HG03571 (cell line): Measurements from ENCODE around the gene HOXC5.

Experiments
- ATAC-seq: cut with Tn5 transposase; IDR thresholded peaks from one replicate; pipeline ENCODE4 v1.9.1; 2021; ENCODE audit not compliant: unreplicated experiment

The HOXC5 gene

DNA sequence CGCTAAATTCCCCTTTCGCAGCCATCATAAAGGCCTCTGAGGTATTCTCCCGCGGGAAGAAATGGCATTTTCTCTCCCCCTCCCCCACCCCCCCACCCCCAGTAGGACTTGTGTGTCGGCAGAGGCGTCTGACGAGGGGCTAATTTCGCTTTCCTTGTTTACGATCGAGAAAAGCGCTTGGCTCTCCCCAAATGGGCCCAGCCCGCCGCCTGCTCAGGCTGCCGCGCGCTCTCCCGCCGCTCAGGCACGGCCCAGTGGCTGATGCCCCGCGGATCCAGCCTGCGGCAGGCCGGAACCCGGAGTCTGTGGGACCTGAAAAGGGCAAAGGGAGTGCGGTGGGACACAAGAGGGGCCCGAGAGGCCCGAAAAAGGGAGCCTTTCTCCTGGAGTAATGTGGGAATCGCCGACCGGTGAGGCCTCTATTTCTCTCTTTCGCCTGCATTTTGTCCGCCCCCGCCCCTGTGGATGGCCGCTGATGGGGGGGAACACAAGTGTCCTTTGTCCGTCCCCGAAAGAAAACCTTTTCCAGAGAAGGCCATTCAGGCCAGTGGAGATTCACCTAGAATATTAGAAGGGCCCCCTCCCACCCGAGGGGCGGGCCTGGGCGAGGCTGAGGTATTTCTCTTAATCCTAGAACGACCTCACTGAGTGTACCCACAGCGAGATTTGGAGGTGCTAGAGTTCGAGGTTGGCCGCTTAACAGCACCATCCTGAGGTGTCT is 13.6 kb upstream of the HOXC5 start:
- ATAC-seq = no peak

DNA sequence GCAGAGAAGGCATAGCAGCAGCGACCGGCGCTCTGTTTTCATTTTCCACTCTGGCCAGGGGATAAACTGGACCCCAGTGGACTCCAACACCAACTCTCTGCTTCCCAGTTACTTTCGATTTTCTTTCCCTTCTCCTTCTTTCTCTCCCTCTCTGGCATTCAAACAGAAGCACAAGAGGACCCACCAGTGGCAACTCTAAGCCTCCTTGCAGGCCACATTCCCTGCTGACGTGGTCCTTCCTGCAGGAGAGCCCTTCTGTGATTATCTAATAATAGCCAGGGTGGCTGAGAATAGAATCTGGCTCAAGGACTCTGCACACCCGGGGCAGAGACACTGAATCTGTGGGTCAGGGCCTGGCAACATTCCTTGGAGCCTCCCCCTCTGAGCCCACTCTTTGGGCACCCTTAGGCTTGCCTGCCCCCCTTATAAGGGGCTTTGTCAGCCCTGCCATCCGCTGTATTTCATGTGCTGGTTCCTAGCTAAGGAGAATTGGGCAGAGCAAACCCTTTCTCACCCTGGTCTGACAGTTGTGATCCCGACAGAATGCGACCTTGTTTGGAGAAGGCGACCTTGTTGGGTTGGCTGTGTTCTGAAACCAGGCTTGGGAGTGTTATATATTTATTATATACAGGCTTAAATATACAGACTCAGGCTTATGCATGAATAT is 12.8 kb upstream of the HOXC5 start:
- no peak for ATAC-seq

DNA sequence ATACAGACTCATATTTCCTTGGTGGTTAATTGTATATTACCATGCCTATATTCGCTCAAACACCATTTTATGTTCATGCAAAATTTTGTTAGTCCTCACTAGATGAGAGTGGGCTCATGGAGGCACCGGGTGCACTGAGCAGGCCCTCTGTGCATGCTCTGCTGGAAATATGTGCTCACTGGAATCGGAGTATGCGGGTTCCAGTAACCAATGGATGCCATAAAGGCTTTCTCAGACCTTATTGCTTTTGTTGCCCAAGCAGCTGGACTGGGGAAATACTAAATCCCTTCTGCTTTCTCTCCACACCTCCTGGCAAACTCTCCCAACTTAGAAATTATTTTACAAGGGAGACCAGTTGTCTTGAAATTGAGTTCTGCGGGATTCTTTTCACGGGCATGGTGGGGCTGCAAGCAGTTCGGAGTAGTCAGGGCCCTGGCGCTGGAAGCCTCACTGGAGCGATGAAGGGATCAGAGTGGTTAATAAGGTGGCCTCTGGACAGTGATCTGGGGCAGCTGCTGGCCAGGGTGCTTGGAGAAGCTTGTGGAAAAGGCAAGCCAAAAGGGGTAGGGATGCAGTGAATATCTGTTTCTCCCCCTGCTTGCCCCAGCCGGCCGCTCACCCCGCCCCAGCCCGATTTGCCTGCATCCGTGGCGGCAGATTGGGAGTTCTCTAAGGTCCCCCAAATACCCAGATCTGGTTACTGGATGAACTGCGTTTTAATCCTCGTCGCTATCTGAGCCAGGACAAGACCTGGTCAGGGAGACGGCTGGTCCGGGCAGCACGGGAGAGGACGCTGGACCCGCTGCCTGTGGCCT is 12.1 kb upstream of the HOXC5 start:
- no peak for ATAC-seq

DNA sequence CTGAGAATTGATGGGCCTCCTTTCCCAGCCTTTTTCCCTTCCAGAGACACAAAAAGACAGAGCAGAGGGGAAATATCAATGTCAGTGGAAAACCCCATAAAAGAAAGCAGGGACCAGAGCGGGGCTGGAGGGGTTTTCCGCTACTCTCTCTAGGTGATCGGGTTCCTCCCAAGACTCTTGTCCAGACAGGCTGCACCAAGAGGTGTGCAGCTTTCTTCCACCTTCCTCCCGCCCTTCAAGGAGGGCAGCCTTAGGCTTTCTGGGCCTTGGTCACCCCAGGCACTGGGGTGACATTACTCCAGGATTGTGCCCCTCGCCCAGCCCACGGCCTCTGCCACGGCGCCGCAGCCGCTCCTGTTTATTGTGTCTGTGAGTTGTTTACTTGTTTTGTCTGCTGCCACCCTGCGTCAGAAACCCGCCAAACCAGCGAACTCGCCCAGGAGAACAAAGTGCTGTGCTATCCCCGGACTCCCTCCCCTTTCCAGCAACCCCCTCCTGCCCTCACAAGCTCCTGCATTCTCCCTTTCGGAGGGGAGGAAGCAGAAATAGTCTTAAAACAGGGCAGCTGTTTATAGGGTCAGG is 11.3 kb upstream of the HOXC5 start:
- ATAC-seq = no peak

DNA sequence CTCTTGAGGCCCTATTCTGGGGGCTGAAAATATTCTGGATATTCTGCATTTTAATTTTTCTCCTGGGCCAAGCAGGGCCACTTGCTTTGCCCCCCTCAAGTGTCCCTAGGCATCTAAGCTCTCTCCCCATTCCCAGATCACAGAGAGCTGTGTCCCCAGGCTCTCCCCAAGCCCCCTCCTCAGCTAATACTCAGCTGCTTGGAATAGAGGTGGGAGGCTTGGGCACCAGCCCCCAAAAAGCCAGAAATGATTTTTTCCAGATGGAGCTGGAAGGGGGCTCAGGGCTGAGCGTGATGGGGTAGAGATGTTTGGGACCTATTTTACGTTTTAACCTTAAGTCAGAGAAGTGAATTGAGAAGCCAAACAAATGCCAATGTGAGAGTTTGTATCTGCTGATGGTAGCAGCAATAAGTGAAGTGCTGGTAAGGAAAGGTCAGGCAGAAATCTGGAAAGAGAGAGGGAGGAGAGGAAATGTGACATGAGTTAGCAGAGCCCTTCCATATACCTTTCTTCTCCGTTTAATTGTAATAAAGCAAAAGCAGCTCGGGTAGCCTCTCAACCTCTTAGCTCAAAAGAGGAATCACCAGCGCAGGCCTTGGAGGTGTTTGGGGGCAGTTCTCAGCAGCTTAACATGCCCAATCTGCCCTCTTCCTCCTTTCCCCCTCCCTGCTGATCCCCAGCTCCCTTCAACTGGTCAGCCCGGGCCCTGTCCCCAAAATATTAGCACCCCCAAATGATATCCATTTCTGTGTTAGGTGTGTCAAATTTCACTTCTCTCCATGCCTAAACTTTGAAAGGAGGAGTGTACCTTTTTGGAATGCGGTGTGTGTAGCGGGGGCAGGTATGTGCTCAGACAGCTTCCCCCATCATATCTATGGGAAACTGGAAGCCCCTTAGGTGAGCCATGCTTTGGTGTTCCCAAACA is 9.6 kb upstream of the HOXC5 start:
- no peak for ATAC-seq

DNA sequence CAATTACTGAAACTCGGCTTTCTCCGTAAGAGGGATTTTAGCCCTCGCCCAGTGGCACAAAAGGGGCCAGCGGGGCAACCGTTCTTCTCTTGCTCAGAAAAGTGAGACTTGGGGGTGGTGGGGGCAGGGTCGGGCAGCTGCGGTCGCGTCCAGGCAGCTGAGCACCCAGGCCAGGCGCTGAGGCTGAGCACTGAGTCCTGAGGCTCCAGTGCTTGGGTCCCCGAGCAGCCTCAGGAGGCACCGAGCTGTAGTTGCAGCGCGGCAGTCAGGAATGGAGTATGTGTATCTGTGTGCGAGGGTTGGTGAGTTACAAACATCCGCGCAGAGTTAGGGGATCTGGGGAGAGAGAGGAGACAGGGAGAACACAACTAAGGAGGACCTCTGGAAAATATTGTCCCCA is 8.7 kb upstream of the HOXC5 start:
- no peak for ATAC-seq

DNA sequence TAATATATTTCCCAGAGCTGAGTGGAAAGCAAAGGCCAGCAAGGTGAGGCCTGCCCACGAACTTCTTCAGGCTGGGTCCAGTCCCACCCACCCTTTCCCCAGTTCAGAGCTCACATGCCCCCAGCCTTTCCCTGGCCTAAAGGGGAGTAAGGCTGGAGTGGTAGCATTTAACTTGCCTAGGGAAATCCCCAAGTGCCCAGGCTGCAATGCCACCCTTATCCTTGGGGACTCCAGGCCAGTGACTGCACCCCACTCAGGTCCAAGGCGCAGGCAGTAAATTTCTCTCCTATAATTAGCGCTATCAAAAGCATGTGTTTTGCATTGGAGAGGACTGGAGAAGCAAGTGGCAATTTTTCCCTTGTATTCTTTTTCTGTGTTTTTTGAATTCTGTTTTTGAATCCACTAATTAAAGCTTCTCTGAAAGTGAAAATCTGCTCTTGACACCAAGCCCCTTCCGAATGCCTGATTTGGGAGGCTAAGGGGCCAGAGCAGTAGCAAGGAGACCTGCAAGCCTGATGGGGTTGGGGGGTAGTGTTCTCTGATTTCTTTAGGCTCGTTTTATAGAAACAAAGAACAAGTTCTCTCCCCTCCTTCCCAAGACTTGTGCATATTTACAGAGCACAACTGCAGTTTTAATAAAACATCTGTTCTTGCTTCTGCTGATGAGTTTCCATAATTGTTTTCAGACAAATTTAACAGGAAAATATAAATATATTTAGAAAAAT is 8.1 kb upstream of the HOXC5 start:
- ATAC-seq = no peak

DNA sequence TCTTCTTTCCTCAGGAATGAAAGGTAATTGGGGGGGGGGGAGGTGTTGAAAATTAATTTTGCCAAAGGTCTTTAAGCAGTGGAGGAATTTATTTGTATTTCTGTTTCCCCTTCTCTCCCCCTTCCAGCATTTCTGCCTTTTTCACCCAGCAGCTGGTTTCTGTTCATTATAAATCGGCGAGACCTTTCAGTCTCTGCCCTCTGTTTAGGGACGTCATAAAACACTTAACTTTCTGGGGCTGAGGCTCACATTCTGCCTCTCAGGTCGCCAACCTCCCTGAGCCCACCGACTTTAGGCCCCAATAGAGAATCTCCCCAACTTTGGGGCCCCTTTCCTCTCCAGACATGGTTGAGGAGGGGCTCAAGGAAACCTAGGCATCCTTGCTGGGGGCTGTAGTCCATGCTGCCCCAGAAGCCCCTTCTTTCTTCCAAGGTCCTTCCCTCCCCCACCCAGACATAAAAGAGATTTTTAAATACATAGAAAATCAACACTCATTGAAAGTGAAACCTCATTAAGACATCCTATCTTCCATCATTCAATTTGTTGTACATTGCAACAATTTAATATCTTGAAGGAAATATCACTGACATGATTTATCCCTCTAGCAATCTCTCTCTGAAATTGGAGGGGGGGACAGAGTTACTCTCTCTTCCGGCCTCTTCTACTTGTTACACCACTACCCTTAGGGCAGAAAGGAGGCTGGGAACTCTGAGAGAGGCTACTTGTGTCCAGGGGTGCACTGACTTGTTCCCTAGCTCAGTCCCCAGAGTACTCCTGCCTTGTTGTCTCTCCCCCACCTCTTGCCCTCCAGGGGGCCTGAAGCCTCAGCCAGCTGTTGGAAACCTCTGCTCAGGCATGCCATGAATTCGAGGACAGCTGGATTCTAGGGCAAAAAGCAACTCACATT is 7.1 kb upstream of the HOXC5 start:
- ATAC-seq = no peak

DNA sequence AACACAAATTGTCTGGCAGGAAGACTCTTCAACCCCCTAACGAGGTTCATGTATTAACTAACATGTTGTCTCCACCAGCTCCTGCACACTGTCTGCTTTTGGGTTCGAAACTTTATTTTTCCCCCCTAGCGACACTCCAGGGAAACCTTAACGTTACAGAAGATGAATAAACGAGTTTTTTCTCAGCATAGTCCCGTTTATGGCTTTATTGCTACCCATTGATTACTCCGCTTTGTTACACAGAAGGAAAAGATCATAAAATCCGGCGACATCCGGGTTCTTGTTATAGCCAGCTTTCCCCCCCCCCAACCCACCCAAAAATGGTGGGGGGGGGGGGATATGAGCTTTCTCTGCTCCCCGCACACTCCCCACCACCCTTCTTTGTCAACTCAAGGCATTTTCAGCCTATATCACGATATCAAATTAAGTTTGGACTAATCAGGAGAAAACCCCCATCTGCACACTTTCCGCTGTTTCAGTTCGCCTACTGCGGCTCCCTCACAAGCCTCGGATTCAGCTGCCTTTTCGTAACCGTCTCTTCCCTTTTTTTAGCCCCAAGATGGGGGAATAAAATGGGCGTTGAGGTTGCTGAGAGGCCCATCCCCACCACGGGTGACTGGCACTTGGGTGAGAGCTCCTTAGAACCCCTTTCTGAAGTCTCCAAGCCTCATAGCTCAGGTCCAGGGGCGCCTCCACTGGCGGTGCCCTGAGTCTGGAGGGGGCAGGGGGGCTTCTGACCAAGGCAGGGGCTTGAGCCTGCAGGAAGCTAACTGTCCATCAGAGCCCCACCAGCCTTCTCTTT is 6.0 kb upstream of the HOXC5 start:
- ATAC-seq = no peak

DNA sequence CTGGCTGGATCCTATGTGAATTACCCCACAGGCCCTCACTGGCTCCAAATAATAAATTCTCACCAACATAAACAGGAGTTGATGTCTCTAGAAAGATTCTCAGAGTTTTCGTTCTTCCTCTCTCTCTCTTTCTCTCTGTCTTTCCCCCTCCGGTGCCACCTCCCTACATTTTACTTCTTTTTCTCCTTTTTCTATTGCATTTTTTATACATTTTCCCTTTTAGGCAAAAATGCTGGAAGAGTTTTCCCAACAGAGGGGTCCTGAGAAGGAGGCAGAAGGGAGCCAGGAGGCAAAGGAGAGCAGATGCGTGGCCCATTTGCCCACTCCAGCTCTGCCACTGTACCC is 5.4 kb upstream of the HOXC5 start:
- no peak for ATAC-seq

DNA sequence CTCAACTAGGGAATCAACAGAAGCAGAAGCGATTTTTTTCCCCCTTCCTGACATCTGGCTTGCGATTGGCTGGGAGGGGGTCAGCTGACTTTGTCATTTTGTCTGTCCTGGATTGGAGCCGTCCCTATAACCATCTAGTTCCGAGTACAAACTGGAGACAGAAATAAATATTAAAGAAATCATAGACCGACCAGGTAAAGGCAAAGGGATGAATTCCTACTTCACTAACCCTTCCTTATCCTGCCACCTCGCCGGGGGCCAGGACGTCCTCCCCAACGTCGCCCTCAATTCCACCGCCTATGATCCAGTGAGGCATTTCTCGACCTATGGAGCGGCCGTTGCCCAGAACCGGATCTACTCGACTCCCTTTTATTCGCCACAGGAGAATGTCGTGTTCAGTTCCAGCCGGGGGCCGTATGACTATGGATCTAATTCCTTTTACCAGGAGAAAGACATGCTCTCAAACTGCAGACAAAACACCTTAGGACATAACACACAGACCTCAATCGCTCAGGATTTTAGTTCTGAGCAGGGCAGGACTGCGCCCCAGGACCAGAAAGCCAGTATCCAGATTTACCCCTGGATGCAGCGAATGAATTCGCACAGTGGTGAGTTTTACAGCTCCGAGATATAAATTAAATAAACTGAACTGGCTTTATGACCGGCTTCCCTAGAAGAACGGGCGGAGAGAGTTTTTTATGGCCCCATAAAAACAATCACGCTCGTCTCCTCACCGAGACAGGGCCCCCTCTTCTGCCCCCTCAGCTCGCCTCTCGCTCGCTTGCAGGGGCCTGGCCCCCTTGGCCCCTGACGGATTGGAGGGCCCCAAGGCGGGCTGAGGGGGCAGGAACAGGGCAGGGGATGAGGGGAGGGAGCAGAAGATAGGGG is 4.3 kb upstream of the HOXC5 start, which contains the start of gene HOXC6:
HOXC6 (plus strand) TSS at position 127 of the 888 bp plus-strand sequence; CDS start at position 209, 82 bp downstream.
- ATAC-seq = no peak

DNA sequence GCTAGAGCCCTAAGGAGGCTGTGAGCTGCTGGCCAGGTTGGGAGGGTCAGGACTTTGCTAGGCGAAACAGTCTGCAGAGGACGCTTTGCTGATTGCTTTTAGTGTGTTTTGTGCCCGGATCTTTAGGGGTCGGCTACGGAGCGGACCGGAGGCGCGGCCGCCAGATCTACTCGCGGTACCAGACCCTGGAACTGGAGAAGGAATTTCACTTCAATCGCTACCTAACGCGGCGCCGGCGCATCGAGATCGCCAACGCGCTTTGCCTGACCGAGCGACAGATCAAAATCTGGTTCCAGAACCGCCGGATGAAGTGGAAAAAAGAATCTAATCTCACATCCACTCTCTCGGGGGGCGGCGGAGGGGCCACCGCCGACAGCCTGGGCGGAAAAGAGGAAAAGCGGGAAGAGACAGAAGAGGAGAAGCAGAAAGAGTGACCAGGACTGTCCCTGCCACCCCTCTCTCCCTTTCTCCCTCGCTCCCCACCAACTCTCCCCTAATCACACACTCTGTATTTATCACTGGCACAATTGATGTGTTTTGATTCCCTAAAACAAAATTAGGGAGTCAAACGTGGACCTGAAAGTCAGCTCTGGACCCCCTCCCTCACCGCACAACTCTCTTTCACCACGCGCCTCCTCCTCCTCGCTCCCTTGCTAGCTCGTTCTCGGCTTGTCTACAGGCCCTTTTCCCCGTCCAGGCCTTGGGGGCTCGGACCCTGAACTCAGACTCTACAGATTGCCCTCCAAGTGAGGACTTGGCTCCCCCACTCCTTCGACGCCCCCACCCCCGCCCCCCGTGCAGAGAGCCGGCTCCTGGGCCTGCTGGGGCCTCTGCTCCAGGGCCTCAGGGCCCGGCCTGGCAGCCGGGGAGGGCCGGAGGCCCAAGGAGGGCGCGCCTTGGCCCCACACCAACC is 3.1 kb upstream of the HOXC5 start:
- ATAC-seq = no peak

DNA sequence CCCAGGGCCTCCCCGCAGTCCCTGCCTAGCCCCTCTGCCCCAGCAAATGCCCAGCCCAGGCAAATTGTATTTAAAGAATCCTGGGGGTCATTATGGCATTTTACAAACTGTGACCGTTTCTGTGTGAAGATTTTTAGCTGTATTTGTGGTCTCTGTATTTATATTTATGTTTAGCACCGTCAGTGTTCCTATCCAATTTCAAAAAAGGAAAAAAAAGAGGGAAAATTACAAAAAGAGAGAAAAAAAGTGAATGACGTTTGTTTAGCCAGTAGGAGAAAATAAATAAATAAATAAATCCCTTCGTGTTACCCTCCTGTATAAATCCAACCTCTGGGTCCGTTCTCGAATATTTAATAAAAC is 2.4 kb upstream of the HOXC5 start:
- ATAC-seq = no peak

DNA sequence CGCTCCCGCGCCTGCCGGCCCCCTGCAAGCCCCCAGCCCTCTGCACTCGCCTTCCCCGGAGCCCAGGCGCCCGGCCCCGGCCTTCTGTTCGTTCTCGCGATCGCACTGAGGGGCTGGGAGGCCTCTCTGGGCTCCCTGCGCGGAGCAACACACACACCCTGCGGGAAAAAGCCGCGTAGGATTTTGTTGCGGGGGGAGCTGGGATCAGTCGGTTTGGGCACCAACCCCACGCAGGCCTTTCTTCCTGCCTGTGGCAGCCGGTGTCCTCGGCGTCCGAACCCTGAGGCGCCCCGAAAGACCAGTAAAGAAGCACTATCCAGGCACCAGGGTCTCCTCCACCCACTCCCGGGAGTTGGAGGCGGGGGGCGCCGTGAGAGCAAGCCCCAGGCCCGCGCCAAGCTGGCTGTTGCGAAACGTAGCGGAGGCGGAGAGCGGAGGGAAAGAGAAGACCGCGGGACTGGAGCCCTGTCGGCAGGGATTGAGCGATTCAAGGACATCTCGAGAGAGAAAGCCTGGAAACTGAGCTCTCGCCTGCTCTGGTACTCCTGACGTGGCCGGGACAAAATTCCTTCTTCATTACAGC is 1.9 kb upstream of the HOXC5 start:
- no peak for ATAC-seq

DNA sequence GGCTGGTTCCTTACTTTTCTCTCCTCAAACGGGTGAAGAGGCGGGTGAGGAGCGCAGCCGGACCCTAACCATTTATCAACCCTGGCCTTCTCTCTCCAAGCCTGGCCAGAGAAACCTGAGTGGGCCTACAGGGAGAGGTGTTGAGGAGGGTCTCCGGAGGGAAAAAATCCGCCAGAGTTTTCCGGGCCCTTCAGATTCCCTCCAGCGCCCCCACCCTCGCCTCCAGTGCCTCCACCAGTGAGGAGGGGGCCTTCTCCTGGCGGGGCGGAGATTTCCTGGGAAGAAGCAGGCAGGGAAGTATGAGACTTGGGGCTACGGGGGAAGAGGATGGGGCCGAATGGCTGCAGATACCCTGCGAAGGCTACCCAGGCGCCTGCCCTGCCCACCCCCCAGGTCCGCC is 1.4 kb upstream of the HOXC5 start:
- no peak for ATAC-seq
